Activated CD8-positive, alpha-beta memory T cell treated with anti-CD3 and anti-CD28 coated beads for 4 hours (primary cell): ENCODE data around the gene GDF10.

Source experiments
- DNase-seq, 2 donors: peaks; one replicate each; pipeline ENCODE4 v3.0.0-alpha.2; 2020; ENCODE audit warnings: low read depth in 2 of 2

GDF10 gene

GRCh38 chr10:47351899-47352815 is 52.2 kb downstream of the GDF10 start:
- no peak for DNase-seq

- no peak for DNase-seq
Observed at GRCh38 chr10:47353351-47353750, 53.4 kb downstream of the GDF10 start.

GRCh38 chr10:47354165-47354564 is 54.2 kb downstream of the GDF10 start:
- no peak for DNase-seq

GRCh38 chr10:47354900-47355299 is 54.9 kb downstream of the GDF10 start:
- no peak for DNase-seq

GRCh38 chr10:47356708-47357107 is 56.7 kb downstream of the GDF10 start:
- no peak for DNase-seq

DNA sequence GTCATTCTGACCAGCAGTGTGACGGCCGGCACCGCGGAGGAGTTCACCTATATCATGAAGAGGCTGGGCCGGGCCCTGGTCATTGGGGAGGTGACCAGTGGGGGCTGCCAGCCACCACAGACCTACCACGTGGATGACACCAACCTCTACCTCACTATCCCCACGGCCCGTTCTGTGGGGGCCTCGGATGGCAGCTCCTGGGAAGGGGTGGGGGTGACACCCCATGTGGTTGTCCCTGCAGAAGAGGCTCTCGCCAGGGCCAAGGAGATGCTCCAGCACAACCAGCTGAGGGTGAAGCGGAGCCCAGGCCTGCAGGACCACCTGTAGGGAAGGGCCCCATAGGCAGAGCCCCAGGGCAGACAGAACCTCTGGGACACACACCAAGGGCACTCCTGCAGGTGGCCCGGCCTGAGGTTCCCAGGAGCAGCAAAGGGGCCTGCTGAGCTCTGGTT is 57.2 kb downstream of the GDF10 start:
- DNase-seq, result no peak

- DNase-seq, result no peak
Observed at GRCh38 chr10:47357911-47358310, 57.9 kb downstream of the GDF10 start.

DNA sequence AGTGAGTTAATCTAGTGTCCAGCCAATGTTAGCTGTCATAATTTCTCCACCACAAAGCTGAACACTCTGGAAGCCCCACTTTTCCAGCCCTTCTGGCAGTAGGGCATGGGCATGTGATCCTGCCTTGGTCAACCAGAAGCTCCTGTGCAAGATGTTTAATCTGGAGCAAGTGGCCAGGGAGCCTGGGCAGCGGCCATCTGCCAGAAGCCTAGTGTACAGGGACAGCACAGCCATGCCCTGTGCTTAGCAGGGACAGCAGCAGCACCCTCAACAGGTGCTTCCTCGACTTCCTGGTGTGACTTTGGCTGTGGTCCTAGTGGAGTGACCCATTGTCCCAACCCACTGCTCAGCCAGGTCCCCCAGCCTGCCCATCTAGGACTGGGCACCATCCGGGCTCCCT is 58.5 kb downstream of the GDF10 start:
- no peak for DNase-seq

- DNase-seq, result no peak
Observed at GRCh38 chr10:47359101-47359500, 59.1 kb downstream of the GDF10 start.

DNA sequence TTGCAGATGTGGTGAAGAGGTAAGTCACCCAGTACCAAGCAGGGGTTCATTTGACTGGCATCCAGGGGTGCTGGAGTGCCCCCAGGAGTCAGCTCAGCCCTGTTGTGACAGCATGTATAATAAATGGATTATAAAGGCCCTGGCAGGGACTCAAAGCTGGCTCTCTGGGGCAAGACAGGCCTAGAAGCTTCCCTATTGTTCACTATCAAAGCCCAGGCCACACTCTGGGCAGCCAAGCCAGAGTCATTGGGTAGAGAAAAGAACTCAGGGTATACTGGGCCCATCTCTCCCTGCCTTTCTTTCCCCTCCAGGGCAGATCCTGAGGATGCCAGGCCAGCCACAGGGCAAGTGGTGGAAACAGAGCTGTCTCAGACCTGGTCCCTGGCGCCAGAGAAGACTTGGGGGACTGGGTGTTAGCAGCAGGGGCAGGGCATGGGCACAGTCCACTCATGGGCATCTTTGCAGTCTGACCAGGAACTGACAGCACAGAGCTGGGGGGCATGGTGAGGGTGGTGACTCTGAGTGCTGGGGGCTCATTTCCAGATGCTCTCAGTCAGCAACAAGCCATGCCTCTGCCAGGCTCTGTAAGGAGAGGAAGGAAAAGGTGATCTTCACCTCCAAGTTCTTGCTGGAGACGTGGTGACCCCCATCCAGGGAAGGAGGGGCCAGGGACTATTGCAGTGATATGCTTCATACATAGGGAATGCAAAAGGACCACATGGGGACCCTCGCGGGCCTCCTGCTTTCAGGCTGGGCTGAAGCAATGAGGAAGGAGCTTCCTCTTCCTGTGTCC is 59.8 kb downstream of the GDF10 start:
- DNase-seq, result no peak

DNA sequence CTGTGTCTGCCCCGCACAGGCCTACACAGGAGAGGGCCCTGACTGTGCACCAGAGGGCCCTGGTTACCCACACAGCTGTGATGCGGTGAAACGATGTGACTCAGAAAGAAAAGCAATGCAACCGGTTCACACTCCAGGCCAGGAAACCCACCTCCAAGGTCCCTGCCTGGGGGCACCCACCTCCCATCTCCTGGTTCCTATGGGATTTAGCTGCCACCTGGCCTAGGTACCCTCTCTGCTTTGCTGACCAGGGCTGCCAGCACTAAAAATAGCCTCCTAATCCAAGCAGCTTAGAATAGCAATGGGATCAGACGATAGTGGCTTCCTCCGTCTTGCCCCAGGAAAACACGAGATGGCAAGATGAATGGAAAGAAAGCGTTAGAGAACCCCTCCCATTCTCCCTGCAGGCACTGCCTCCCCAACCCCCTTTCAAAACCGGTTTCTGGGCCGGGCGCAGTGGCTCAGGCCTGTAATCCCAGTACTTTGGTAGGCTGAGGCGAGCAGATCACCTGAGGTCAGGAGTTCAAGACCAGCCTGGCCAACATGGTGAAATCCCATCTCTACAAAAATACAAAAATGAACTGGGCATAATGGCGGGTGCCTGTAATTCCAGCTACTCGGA is 60.5 kb downstream of the GDF10 start:
- no peak for DNase-seq

DNA sequence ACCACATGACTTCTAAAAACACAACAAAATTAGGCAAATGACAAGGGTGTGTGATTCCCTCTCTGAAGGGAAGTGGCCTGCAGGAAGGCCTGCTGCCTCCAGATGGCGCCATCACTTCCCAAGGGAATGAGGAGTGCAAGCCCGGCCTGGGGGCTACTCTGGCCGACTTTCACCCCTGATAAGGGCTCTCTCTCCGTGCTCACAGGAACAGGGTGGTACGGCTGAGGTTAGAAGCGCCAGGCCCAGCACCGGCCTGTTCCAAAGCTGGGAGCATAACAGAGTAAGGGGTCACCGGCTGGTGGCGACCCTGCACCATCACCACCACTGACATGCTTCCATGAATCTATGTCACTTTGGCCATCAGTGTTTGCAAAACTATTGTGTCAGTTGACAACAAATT is 61.3 kb downstream of the GDF10 start:
- DNase-seq, result no peak

- no peak for DNase-seq
Observed at GRCh38 chr10:47362199-47362598, 62.2 kb downstream of the GDF10 start.
